ENCODE data around the gene SHANK3.

Gene SHANK3

DNA sequence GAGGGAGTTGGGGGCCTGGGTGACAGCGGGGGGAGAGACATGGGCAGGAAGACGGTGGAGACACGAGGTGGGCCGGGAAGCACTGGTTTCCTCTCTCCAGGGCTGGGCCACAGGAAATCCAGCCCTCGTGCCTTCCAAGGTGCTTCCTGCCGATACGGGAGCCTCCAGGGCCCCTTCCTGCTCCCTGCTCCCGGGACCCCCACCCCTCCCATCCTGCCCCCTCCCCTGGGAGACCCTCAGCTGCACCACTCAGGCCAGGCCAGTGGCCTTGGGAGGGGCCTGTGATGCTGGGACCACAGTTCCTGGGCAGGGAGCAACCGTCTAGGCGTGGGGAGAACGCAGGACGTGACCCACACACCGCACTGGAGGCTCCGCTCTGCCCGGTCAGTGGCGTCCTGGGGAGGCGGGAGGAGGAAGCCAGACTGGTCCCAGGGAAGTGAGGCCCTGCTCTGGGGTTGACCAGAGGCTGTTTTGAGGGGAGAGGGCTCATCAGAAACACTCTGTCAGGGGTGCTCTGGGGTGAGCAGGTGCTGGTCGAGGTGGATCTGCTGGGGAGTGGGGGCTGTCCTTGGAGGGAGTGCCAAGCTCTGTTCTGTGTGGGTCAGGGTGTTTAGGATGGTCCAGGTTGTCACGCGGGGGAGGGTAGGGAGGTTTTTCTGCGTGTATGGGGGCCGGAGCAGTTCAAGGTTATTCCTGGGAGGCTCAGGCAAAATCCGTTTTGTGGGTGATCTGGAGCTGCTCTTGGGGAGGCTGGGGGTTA lies at the start of gene SHANK3:
Gene SHANK3, plus strand, starts transcription at position 353 of the 760 bp plus-strand sequence.
- TF ChIP-seq, protein P1, sequence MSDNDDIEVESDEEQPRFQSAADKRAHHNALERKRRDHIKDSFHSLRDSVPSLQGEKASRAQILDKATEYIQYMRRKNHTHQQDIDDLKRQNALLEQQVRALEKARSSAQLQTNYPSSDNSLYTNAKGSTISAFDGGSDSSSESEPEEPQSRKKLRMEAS (IDR thresholded peaks at IDR 0.05; ENCODE audit: low read depth, low read length): no peak
- TF ChIP-seq MYC (IDR thresholded peaks at IDR 0.05; ENCODE audit: low read depth, low read length) (no peak), POLR2A (IDR thresholded peaks at IDR 0.05; ENCODE audit: extremely low read depth, insufficient read length) (no peak)
- TF ChIP-seq, protein P2, sequence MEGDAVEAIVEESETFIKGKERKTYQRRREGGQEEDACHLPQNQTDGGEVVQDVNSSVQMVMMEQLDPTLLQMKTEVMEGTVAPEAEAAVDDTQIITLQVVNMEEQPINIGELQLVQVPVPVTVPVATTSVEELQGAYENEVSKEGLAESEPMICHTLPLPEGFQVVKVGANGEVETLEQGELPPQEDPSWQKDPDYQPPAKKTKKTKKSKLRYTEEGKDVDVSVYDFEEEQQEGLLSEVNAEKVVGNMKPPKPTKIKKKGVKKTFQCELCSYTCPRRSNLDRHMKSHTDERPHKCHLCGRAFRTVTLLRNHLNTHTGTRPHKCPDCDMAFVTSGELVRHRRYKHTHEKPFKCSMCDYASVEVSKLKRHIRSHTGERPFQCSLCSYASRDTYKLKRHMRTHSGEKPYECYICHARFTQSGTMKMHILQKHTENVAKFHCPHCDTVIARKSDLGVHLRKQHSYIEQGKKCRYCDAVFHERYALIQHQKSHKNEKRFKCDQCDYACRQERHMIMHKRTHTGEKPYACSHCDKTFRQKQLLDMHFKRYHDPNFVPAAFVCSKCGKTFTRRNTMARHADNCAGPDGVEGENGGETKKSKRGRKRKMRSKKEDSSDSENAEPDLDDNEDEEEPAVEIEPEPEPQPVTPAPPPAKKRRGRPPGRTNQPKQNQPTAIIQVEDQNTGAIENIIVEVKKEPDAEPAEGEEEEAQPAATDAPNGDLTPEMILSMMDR (IDR thresholded peaks at IDR 0.05; ENCODE audit: low read depth, low read length): no peak
- H3K4me3 ChIP-seq (ENCODE audit: low read depth, low read length): no peak within 1 kb of the TSS
- DNase-seq (ENCODE audit: low read depth): no peak

DNA sequence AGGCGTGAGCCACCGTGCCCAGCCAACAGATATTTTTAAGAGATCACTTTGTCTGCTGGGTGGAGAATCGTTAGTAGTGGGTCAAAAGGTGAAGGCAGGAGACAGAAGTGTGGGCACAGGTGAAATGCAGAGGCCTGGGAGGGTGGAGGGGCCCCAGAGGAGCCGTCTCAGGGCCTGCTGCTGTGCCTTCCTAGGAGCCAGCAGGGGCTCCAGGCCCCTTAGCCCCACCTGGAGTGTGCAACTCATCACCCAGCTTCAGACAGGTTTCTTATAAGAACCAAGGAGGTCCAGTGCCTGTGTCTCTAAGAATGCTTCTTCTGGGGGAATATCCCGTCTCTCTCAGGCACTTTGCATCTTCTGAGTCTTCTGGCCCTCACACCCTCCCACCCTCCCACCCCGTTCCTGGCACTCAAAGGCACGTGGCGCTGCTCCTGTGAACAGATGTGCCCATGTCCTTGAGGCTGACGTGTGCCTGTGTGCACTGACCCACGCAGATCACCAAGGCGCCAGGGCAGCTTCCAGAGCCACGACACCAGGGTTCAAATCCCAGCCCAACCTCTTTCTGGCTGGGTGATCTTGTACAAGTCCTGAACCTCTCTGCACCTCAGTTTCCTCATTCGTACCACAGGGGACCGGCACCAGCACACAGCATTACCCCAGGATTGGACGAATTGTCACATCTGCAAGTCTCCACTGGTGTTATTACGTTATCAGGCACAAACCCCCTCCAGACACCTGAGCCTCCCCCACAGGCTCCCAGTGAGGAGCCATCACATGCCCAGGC lies 48.1 kb upstream of the SHANK3 start:
- TF ChIP-seq POLR2A (IDR thresholded peaks at IDR 0.05; ENCODE audit: extremely low read depth, insufficient read length): no peak
- TF ChIP-seq, protein P1 (IDR thresholded peaks at IDR 0.05; ENCODE audit: low read depth, low read length): no peak
- TF ChIP-seq, protein P2 (IDR thresholded peaks at IDR 0.05; ENCODE audit: low read depth, low read length): no peak
- TF ChIP-seq MYC (IDR thresholded peaks at IDR 0.05; ENCODE audit: low read depth, low read length): no peak
- H3K4me3 ChIP-seq (ENCODE audit: low read depth, low read length): no peak overlapping the region
- no peak for DNase-seq (ENCODE audit: low read depth)

DNA sequence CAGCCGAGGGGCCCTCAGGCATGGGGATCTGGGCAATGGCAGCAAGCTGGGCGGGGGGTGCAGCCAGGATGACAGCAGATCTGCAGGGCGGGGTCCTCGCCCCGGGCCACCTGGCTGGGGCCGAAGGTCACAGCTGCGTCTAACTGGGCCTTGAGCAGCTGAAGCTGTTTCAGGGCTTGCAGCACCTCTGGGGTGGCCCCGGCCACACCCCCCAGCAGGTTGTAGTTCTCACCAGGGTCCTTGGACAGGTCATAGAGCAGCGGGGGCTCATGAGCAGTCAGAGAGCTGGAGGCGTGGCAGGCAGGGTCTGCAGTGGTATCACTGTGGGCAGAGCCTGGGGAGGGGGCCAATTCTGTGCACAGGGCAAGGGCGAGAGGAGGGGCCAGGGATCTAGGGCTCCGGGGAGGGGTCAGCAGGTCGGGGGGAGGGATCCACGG lies 47.5 kb upstream of the SHANK3 start:
- H3K4me3 ChIP-seq (ENCODE audit: low read depth, low read length): no peak overlapping the region
- TF ChIP-seq, protein P1 (IDR thresholded peaks at IDR 0.05; ENCODE audit: low read depth, low read length): no peak
- TF ChIP-seq POLR2A (IDR thresholded peaks at IDR 0.05; ENCODE audit: extremely low read depth, insufficient read length) (no peak), MYC (IDR thresholded peaks at IDR 0.05; ENCODE audit: low read depth, low read length) (no peak)
- TF ChIP-seq, protein P2 (IDR thresholded peaks at IDR 0.05; ENCODE audit: low read depth, low read length): no peak
- no peak for DNase-seq (ENCODE audit: low read depth)

DNA sequence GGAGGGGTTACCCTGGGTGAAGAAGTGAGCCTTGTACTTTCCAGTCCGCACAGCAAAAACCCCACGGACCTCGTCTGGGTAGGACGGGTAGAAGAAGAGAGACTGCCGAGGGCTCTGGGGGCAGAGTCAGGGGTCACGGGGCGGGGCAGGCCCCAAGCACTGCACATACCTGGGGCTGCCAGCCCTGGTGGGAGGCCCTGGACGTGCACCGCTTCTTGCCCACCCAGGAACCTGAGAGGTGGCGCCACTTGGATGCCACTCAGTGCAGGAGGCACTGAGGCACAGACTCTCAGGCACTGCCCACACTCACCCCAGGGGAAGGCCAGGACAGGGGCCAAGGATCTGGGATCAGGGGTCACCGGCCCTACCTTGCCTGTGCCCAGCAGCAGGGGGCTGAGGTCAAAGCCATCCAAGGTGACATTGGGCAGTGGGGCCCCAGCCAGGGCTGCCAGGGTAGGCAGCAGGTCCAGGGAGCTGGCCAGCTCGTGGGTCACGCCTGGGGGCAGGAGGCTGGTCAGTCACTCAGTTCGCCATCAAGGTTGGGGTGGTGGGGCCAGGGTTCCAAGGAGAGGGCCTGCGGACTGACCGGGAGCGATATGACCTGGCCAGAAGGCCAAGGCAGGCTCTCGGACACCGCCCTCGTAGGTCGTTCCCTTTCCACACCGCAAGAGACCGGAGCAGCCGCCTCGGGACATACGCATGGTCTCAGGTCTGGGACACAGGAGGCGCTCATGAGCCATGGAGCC lies 46.9 kb upstream of the SHANK3 start:
- DNase-seq (ENCODE audit: low read depth): no peak
- no peak overlapping the region for H3K4me3 ChIP-seq (ENCODE audit: low read depth, low read length)
- TF ChIP-seq, protein P1 (IDR thresholded peaks at IDR 0.05; ENCODE audit: low read depth, low read length): no peak
- TF ChIP-seq, protein P2 (IDR thresholded peaks at IDR 0.05; ENCODE audit: low read depth, low read length): peak; percentile 6

DNA sequence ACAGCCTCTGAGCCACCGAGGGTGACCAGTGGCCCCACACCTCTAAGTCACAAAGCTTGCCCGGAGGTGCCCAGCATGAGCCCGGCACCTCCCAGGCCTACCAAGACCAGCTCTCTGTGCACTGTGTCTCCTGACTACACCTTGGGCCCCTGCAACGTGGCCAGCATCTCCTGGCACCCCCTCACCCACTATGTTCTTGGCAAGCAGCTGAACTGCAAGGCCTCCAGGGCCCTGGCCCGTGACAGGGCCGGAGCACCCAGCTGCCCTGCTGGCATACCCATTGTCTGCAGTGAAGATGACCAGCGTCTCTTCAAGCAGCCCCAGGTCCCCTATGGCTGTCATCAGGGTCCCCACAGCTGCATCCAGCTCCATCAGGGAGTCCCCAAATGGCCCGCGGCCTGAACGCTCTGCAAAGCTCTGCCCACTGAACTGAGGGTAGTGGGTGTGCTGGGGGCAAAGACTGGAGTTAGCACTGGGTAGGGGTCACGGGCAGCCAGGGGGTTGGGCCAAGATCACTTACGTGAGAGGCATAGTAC lies 46.2 kb upstream of the SHANK3 start:
- no peak overlapping the region for H3K4me3 ChIP-seq (ENCODE audit: low read depth, low read length)
- TF ChIP-seq, protein P1 (IDR thresholded peaks at IDR 0.05; ENCODE audit: low read depth, low read length): no peak
- no peak for TF ChIP-seq MYC (IDR thresholded peaks at IDR 0.05; ENCODE audit: low read depth, low read length)
- no peak for TF ChIP-seq POLR2A (IDR thresholded peaks at IDR 0.05; ENCODE audit: extremely low read depth, insufficient read length)
- TF ChIP-seq, protein P2 (IDR thresholded peaks at IDR 0.05; ENCODE audit: low read depth, low read length): no peak

More for the DNA sequence above, 46.2 kb upstream of the SHANK3 start:
- no peak for DNase-seq (ENCODE audit: low read depth)

All from NB4 (cell line).